Spleen (tissue), 7 donors: ENCODE results near the gene EVA1A.

Experiments used
- POLR2A ChIP-seq, 3 donors: fragments of 450-650 bp; IDR thresholded peaks; one replicate each; pipeline ENCODE4 v1.5.1; 2017; ENCODE audit warnings: antibody characterized with exemption in 3 of 3, mild to moderate bottlenecking in 1 of 3
- POLR2AphosphoS5 ChIP-seq, 3 donors: sonication (generic); formaldehyde crosslinking; IDR thresholded peaks; one replicate each; pipeline ENCODE4 v1.5.1; 2017; ENCODE audit warnings: antibody characterized with exemption in 3 of 3
- TF ChIP-seq, protein P1 (sequence below), 11 experiments: fragments of 200-600 bp in 7 of 11; fragments of 450-650 bp in 4 of 11; sonication (generic) in 4 of 11; IDR thresholded peaks in 8 of 11; conservative IDR thresholded peaks in 3 of 11; 1 replicate in 7 of 11; 2 replicates in 4 of 11; pipeline versions ENCODE4 v1.4.0 to v1.8.0; 2016 to 2021; ENCODE audit warnings: antibody characterized with exemption in 11 of 11, inconsistent platforms in 4 of 11, mild to moderate bottlenecking in 1 of 11
- donor health status: DM: no; HTN: no; CAD: no; lungs with moderate emphysema.
- donor health status: DM: no; HTN: no; CAD: no.
- donor health status: DM: no; HTN: no; CAD: no.

DNA sequence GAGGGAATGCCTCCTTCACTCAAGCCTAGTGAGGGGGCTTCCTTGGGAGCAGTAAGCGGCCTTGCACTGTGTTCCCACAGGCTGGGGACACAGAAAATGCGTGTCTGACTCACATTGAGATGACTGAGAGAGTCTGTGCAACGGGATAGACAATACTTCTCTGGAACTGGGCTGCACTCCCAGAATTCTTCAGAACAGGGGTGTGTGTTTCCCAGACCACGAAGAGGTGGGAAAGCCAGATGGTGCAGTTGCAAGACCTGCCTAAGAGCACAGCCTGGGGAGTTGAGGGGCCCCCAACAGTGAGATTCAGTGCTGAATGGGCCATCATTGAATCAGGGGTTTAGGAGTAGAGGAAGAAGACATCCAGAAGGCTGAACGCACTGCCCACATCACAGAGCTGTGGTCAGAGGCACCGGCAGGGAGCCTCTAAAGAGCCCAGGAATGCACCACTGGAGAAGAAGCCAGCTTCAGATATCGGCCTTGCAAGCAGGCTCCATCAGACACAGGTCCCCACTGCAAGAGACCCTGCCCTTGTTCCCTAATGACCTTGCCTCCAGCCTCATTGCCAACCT lies 49.3 kb upstream of the EVA1A start:
- TF ChIP-seq POLR2A (IDR thresholded peaks at IDR 0.05), result no peak
- TF ChIP-seq, protein P1, sequence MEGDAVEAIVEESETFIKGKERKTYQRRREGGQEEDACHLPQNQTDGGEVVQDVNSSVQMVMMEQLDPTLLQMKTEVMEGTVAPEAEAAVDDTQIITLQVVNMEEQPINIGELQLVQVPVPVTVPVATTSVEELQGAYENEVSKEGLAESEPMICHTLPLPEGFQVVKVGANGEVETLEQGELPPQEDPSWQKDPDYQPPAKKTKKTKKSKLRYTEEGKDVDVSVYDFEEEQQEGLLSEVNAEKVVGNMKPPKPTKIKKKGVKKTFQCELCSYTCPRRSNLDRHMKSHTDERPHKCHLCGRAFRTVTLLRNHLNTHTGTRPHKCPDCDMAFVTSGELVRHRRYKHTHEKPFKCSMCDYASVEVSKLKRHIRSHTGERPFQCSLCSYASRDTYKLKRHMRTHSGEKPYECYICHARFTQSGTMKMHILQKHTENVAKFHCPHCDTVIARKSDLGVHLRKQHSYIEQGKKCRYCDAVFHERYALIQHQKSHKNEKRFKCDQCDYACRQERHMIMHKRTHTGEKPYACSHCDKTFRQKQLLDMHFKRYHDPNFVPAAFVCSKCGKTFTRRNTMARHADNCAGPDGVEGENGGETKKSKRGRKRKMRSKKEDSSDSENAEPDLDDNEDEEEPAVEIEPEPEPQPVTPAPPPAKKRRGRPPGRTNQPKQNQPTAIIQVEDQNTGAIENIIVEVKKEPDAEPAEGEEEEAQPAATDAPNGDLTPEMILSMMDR (IDR thresholded peaks at IDR 0.05 in 8 of 11, conservative IDR thresholded peaks at IDR 0.05 in 3 of 11), result no peak
- no peak for TF ChIP-seq POLR2AphosphoS5 (IDR thresholded peaks at IDR 0.05)
